RCC 7860 (cell line): Measurements from ENCODE around the gene HOXA7.
A peak's percentile ranks its signal among the peaks of the same experiment; 100 is the strongest.

Experiments used
- DNase-seq: peaks from one replicate; pipeline ENCODE4 v3.0.0-alpha.2; 2015; ENCODE audit warnings: low spot score
- FAIRE-seq: peaks from 2 replicates; lab custom pipeline; 2012; peaks lifted over from hg19 to GRCh38; lab: Jason Lieb, UNC

HOXA7 gene

DNA sequence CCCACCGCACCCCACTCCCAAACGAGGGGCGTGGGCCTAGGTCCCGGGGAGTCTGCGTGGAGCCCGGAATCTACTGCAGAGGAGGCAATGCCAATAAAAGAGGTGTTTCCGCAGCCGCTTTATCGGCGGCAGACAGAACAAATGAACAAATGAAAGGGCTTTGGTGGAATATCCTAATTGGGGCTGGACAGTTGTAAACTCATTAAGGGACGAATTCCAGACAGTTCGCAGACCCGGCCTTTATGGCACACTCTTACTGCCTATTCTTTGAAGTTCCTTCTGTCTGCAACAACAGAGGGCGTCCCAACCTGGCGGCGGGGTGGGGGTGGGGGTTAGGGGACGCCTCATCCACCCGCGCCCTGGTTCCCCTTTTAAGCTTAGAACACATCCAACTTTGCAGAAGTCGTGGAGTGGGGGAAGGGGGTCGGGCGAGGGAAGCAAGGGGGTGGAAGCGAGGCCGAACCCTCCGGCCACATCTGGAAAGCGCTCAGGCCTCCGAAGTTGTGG is 4.8 kb upstream of the HOXA7 start:
- no peak for FAIRE-seq
- DNase-seq = peak; percentile 52

DNA sequence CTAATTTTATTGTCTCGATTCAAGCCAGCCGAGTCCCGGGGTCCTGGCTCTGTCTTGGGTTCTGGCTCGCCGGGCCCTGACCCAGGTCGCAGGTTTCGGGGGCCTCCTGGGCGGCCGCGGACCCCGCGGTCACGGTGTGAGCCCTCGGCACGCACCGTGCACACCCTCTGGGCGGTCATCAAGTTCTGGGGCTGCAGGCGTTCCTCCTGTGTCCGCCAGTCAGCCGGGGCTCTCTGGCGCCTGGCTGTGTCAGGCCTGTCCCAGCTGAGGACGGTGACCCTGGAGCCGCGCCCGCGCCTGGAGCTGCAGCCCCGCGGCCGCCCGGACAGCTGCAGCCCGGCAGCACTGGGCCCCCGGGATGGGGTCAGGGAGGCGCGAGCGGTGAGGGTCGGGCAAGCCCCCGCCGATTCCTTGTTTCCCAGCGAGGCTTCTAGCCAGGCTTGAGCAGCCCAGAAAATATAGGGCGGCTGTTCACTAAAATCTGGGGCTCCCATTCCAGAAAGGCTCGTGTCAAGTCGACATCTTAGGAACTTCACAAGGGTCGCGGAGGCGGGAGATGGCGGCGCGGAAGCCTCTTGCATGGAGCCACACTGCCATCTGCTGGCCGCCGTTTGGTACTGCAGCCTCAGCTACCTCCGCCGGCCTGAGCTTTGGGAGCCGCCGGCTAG is 4.2 kb upstream of the HOXA7 start:
- no peak for FAIRE-seq

DNA sequence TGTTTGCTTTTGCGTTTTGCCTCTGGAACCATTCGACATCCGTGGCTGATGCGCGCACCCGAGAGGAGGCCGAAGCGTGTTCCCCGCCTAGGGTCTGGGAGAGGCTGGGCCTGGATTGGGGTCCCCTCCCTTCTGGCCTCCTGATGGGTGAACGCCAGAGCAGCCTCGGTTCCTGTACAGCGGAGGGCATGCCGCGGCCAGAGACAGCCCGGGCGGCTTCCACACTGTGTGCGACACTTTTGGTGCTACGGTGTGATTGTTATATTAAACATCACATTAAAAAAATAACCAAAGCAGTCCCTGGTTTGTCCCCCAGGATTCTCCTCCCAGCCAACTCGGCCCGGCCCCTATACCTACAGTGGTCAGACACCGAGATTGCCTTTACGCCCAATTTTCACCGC is 3.7 kb upstream of the HOXA7 start:
- DNase-seq (no peak), FAIRE-seq (no peak)

More for the DNA sequence above, 4.2 kb upstream of the HOXA7 start:
- DNase-seq = peak; percentile 76

DNA sequence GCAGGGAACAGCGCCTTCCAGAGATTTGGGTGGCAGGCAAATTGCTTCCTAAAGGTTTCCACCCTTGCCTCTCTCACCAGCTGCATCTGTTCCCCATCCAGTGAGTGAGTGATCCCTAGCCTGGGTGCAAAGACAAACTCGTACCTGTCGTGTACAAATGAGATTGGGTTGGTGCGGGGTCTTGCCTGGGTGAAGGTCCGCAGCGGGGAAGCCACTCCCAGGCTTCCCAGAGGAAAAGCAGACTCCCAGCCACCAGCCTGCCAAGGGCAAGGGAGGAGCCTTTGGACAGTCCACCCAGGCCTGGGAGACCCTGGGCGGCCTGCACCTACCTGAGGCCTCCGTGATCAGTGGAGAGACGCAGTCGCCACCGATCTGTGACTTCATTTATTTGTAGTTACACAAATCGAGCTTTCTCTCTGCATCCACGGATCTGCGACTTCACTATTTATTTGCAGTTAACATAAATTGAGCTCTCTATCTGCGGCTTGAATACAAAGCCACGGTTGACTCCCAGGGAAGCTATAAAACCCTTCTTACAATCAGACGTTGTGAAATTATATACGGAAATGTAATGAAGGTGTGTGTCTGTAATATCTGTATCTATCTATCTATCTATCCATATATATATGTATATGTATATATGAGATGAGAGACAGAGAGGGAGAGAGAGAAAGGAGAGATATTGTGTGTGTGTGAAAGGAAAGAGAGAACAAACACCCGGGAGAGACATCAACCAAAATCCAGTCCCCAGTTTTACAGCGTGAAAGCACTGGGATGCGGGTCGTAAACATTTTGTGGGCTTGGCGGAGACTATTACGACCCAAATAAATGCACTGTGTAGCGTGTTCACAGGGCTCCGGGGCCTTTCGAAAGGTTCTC is 3.0 kb upstream of the HOXA7 start:
- FAIRE-seq (no peak), DNase-seq (no peak)

DNA sequence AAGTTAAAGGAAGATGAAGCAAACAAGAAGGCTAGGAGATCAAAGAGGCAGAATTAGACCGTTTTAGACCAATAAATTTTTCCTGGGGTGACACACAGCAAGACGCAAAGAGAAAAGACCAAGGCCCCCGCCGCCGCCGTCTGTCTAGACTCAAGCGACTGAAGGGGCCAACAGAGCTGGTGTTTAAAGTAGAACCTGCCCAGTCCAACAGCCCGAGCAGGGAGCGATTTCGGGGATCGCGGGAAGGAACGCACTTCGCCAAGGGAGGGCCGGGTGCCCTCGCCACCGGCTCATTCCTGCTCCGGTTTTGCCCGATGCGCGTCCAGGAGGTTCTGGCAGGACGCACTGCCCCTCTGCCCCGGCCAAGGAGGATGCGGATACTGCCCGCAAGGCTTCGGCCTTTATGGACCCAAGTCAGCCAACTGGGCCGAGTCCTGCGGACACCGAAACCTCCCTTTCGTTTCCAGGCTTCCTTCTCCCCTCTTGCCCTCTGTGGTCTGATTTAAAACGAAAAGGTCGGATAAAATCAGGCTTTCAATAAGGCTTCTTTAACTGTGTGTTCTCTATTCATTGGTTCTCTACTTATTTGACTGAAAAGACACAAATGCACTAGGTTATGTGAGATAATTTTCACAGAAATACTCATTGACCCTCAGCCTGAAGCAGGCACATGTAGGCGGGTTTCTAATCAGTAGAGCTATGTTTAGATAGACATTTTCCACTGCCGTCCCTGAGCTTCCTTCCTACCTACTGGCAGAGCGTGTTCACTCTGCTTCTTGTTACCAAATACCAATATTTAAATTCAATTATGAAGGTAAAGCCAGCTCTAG is 2.2 kb upstream of the HOXA7 start:
- DNase-seq (no peak), FAIRE-seq (no peak)

DNA sequence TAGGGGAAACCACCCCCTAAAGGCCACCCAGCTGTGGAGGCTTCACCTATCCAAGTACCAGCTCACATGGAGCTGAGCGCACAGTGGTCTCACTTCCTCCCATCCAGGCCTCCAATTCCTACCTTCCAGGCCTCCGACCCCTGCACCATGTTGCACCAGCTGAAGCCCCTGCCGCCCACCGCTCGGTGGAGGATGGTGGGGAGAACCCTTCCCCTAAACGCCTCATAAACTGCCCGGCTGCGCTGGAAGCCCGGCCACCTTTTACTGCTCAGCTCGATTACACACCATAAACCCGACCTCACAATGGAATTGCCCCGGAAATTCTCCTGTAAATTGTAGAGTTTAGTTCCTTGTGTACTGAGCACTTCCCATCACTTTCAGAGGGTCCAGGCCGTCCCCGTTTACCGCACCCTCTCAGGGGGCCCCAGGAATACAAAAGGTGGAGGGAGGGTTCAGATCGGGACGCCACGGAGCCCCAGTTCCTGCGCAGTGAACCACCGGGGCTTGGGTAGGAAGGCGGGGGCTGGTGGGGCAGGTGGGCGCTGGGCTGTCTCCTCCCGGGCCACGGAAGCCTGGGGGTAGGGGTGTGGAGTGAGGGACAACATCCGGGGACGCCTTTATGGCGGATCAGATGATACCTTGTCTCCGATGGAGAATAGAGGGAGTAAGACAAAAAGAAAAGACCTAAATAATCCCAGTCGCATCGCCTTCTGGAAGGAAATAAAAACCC is 1.4 kb upstream of the HOXA7 start:
- no peak for DNase-seq
- no peak for FAIRE-seq

DNA sequence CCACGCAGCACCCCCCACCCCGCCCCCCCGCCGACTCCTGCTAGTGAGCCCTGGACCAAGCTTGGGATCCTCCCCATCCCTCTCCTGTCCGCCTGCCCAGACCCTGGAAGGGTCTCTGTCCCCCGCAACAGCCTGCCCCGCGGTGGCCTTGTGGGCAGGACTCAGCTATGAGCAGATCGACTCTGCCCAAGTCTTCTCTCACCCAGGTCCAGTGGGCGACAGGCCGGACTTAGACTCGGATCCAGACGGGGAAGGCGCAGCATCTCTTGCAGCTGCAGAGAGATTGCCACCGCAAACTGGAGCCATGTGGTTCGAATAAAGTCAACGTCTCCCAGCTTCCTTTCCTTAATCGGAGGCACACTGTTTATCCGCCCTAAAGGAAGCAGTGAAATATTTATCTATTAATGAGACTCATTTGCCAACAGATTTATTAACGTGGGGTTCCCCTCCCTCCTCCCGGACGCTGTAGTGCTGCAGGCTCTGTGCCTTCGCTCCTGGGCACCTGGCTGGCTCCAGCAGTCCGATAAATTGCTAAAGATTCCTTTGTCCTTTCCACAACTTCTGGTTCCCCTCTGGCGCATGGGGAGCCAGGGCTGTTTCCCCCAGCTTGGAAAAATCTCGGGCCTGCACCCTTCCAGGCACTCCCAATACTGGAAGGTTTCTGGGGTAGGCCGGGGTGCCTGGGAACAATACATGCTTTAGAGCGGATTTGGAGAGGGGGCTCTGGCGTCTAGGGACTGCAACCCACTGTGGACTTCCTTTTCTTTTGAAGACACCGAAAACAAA is 634 bp upstream of the HOXA7 start:
- DNase-seq (no peak), FAIRE-seq (no peak)

DNA sequence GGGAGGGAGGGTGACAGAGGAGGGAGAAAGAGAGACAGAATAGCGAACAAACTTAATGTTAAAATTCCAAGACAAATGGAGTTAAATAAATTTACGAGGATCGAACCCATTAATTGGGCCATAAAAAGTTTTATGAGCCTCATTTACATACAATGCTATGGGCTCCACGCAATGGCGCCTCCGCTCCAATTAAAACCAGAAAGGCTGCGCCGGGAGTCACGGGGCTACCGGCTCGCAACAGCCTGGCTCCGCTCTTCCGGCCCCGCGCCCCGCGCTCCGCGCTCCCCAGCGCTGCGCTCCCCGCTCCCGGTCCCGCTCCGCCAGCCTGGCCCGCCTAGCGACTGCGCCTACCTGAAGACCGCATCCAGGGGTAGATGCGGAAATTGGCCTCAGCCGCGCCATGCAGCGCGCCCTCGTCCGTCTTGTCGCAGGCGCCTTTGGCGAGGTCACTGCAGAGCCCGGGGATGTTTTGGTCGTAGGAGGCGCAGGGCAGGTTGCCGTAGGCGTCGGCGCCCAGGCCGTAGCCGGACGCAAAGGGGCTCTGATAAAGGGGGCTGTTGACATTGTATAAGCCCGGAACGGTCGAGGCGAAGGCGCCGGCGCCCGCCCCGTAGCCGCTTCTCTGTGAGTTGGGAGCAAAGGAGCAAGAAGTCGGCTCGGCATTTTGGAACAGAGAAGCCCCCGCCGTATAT is 513 bp downstream of the HOXA7 start:
- DNase-seq = no peak
- FAIRE-seq = no peak

DNA sequence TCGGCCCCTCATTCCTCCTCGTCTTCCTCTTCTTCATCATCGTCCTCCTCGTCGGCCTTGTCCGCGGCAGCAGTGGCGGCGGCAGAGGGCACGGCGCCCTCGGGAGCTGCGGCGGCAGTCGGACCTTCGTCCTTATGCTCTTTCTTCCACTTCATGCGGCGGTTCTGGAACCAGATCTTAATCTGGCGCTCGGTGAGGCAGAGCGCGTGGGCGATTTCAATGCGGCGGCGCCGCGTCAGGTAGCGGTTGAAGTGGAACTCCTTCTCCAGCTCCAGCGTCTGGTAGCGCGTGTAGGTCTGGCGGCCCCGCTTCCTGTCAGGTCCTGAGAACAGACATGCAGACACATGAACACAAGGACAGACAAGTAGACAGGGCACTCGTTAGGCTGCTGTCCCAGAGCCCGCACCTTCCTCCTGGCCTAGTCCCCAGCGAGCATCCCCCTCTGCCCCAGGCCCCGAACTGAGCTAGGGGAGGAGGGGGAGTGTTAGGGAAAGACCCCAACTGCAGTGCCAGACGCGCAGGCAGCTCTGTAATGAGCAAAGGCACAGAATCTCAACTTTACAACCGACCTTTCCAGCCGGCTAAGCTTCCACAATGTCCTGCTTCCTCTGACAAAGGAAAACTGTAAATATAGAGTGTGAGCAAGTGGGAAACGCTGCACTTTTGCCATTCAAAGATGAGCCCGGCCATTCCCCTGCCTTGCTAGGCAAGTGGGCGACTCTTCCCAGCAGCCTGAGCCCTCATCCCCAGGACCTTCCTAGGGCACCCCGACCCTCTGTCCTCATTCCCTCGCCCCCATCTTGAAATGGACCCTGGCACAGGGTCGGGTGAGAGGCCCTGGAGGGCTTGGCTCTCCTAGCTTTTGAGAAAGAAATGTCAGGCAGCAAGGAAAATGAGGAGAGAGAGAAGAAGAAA is 1.3 kb downstream of the HOXA7 start:
- DNase-seq (peak; percentile 34), FAIRE-seq (no peak)

DNA sequence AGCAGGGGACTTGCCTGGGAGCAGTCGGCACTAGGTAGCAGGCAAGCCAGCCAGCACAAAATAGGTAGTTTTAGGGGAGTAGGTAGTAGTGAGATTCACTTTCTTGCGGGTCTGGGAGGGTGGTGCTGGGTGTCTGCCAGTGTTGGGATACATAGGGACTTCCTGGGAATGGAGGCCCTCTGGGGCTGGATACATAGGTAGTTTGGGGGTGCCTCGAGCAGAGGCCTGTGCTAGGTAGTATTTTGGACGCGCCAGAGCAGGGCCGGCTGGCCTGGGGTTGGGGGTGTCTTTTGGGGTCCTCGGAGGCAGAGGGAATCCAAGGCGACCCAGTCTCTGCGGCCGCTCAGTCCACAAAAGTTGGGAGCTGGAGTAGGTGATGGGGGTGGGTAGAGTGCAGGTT is 2.1 kb downstream of the HOXA7 start:
- no peak for FAIRE-seq

DNA sequence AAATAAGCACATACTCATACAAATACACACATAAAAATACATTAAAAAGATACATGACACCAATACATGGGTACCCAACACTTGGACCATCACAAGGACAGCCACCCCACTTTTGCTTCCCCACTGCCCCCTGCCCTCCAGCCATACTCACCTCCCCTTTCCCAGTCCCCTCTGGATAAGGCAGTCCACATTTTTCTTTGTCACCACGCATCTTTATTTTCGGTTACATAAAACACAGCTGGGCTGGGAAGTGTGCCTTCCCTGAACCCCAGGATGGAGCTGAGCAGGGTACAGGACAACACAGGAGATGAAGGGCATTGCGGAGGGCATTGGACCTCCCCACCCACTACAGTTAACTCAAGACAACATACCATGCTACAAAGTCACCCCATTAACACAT is 2.9 kb downstream of the HOXA7 start:
- DNase-seq (no peak), FAIRE-seq (no peak)

More for the DNA sequence above, 2.1 kb downstream of the HOXA7 start:
- DNase-seq = no peak

DNA sequence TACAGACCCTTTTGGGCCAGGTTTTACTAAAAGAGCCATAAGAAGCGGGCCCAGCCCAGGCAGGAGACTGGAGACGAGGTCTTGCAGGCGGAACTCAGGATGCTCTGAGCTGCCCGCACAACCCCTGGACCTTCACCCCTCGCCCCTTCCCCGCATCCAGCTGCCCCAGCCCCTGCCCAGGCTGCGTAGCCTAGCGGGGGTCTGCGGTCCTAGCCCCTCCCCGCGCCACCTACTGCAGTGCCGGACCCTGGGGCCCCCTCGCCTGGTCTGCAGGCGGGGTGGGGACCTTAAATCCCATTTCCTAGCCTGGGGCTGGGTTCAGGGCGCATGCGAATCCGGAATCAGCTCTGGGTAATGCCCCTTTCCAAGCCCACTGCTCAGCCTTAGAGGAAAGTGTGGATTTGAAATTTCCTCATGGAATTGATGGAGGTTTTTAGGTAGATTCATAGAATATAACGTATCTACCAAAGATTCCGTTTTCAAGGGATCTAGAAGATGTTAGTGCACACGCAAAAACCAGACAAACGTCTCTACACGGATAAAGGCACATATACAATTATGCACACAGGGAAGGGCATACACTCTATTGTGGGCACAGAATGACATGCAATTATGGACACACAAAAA is 3.5 kb downstream of the HOXA7 start:
- DNase-seq (no peak), FAIRE-seq (no peak)

DNA sequence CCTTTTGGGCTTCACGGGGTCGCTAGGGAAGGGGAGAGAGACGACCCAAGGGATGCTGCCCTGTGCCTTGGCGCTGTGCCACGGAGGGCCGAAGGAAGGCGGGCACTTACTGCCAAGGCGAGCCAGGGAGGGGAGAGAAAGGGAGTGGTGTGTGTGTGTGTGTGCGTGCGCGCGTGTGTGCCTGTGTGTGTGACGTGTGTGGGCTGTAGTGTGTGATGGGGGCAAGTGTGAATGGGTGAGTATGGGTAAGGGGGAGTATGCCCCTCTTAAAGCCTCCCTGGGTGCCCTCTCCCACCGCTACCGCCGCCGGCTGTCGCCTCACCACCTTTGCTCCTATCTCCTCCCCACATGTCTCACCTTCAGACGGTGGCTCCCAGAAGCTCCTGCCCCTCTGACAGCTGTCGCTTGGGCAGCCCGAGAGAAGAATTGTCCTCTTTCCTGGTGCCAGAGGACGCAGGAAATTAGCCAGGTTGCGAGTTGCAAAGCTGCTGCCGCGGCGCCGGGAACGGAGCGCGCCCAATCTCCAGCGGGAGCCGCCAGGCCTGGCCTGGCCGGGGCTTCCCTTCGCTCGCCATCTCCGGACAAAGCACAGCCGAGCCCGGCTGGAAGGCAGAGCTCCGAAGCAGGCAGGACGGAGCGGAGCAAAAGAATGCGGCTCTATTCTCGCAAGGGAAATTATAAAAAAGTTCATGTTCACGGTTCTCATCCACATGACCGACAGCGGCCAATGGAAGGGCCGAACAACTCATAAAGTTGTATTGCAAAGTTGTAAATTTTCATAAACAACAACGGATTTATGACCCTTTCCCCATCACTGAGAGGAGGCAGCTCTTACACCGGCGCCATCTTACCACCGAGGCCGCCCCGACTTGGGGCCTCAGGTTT is 4.3 kb downstream of the HOXA7 start, which contains the start of gene HOXA3:
HOXA3 (minus strand) TSS at position 653 of the 885 bp plus-strand sequence. CDS start 41,943 bp downstream, outside the sequence.
- DNase-seq = no peak
- FAIRE-seq = no peak

DNA sequence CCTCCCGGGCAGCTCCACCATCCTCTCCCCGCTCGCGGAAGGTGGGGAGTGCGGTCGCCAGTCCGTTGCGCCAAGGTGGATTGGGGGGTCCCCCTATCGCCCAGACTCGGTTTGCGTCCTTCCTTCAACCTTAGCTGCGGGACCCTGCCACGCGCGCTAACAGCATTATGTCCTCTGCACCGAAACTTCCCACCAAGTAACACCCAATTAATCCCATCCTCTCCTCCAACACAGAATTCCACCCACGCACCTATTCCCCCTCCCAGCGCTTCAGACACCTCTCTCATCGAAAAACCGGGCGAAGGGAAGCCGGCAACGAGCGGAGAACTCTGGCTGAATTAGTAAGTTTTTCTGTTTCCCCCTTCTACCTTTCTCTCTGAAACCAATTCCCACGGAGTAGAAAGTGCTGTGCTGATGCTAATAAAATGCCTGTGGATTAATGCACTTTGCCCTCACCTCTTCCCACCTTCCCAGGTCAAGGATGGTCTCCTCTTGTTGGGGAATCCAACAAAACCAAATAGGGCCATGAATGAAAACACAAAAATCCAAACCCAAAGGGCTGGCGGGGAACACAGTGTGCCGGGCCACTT is 5.0 kb downstream of the HOXA7 start:
- FAIRE-seq (no peak), DNase-seq (no peak)

DNA sequence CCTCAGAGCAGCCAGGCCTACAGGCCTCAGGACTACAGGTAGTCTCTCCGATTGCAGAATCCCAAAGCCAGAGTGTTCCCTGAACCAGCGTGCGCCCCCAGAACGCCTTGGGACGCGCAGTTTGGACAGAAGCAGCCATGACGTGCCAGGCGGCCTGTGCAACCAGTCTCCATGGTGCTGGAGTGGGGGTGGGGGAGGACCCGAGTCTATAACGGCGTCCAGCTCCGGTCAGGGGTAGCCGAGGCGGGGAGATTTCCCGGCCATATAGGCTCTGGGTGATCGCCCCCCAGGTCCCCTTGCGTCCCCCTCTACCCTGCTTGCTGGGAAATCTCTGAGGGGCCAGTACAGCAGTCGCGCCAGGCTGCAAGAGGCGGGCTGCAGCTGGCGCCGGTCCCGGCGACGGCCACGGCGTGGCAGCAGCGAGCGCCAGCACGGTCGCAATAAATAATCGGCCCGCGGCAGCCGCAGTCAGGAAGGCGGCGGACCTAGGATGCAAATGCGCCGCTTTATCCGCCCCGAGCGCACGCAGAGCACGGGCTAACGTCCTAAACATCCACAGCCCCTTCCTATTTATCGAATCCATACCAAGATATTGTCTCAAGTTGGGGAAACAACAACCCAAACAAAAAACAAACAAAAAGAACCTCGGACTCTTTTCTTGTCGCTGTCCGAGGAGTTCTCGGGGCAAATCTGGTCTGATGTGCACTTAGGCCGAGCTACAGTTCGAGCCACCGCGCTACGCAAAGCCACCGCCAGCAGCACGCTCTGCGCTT is 5.7 kb downstream of the HOXA7 start:
- DNase-seq (peak; percentile 62), FAIRE-seq (no peak)
